GM06990 (cell line): ENCODE measurements around the gene B3GAT3.

Experiments
- DNase-seq: peaks from one replicate; pipeline ENCODE4 v3.0.0-alpha.2; 2011; ENCODE audit not compliant: insufficient read length; ENCODE audit errors: extremely low read depth
- H3K27me3 ChIP-seq: replicated peaks from 2 replicates; pipeline ENCODE4 v1.6.0; 2011; ENCODE audit warnings: low read length; ENCODE audit not compliant: control insufficient read depth, insufficient read depth
- H3K36me3 ChIP-seq: 2 replicates; pipeline ENCODE4 v1.5.1; 2011; ENCODE audit warnings: low read length; ENCODE audit not compliant: control insufficient read depth, insufficient read depth
- H3K4me3 ChIP-seq: replicated peaks from 2 replicates; pipeline ENCODE4 v1.5.1; 2011; ENCODE audit warnings: low read depth, mild to moderate bottlenecking, control low read depth, low read length
- CTCF ChIP-seq: IDR thresholded peaks from 2 replicates; pipeline ENCODE4 v1.5.1; 2011; ENCODE audit warnings: low read length, control low read depth, mild to moderate bottlenecking, inconsistent platforms; ENCODE audit not compliant: insufficient read depth, poor library complexity, severe bottlenecking

Gene B3GAT3

GRCh38 chr11:62613291-62613778, 8.5 kb downstream of the B3GAT3 start:
- TF ChIP-seq CTCF: no peak
- no peaks in the 10 kb centered on the region for H3K27me3 ChIP-seq
- no peak for DNase-seq
- H3K36me3 ChIP-seq: peaks cover 7% of the 10 kb centered on the region
- H3K4me3 ChIP-seq: peak overlapping the region; percentile 84

GRCh38 chr11:62612366-62613290, 9.2 kb downstream of the B3GAT3 start, which contains the start of the genes EML3 and ROM1:
EML3 (minus strand) TSS chr11:62612775; CDS start chr11:62612457, 318 bp downstream.
ROM1 (plus strand) TSS chr11:62613257; CDS start chr11:62613282, 25 bp downstream.
- Histone ChIP-seq H3K36me3 (peaks cover 7% of the 10 kb centered on the region), H3K27me3 (no peaks in the 10 kb centered on the region), H3K4me3 (peak within 1 kb of the TSS; percentile 84)
- peak; percentile 90 for DNase-seq
- TF ChIP-seq CTCF: peak; percentile 79

- DNase-seq: peak; percentile 75
- H3K27me3 ChIP-seq: no peaks in the 10 kb centered on the region
- no peak for TF ChIP-seq CTCF
- peaks cover 5% of the 10 kb centered on the region for H3K36me3 ChIP-seq
- H3K4me3 ChIP-seq: peak overlapping the region; percentile 84
Observed at GRCh38 chr11:62611705-62612365, 10.0 kb downstream of the B3GAT3 start.

GRCh38 chr11:62610814-62611704, 10.7 kb downstream of the B3GAT3 start:
- TF ChIP-seq CTCF: no peak
- Histone ChIP-seq H3K27me3 (no peaks in the 10 kb centered on the region), H3K4me3 (peak overlapping the region; percentile 84), H3K36me3 (peaks cover 2% of the 10 kb centered on the region)
- no peak for DNase-seq

- no peak for DNase-seq
- Histone ChIP-seq H3K36me3 (peaks cover 5% of the 10 kb centered on the region), H3K4me3 (no peak overlapping the region), H3K27me3 (no peaks in the 10 kb centered on the region)
- TF ChIP-seq CTCF: no peak
Observed at GRCh38 chr11:62610403-62610802, 11.4 kb downstream of the B3GAT3 start.
